Type B pancreatic cell (in vitro differentiated cells): Measurements from ENCODE around the gene LZTR1. TPM values are rescaled to one million over a fixed set of nuclear protein-coding genes. Genes with fewer than 3 reads are reported as not detected.

Source experiments
- DNase-seq: peaks from one replicate; pipeline ENCODE4 v3.0.0; 2021; ENCODE audit warnings: mixed read lengths; ENCODE audit not compliant: unreplicated experiment; ENCODE audit errors: extremely low spot score
- H3K27ac Mint-ChIP-seq: 2 replicates; pipeline ENCODE4 v1.8.0; 2021; ENCODE audit warnings: mild to moderate bottlenecking, mixed read lengths
- H3K27me3 Mint-ChIP-seq: 2 replicates; pipeline ENCODE4 v1.8.0; 2021; ENCODE audit warnings: mixed read lengths
- H3K36me3 Mint-ChIP-seq: 2 replicates; pipeline ENCODE4 v1.8.0; 2021; ENCODE audit warnings: mixed read lengths
- H3K4me1 Mint-ChIP-seq: one replicate; pipeline ENCODE4 v1.8.0; 2021; ENCODE audit warnings: mixed read lengths; ENCODE audit not compliant: unreplicated experiment
- H3K4me3 Mint-ChIP-seq: 2 replicates; pipeline ENCODE4 v1.8.0; 2021; ENCODE audit warnings: mild to moderate bottlenecking, mixed read lengths
- H3K9me3 Mint-ChIP-seq: 2 replicates; pipeline ENCODE4 v1.8.0; 2021; ENCODE audit warnings: mixed read lengths
- CTCF ChIP-seq: fragments of 200-600 bp; sonication (generic); conservative IDR thresholded peaks from 2 replicates; pipeline ENCODE4 v1.5.0; 2021; ENCODE audit warnings: antibody characterized with exemption, mild to moderate bottlenecking
- total RNA-seq: library from RNA; stranded (reverse); gene quantifications from 2 replicates; pipeline ENCODE4 v1.2.1, GENCODE V29; 2021; ENCODE audit warnings: low replicate concordance

The LZTR1 gene
- total RNA-seq, 1 donor from 2014 or later = 102 TPM

GRCh38 chr22:20978419-20978818 lies 3.7 kb upstream of the LZTR1 start:
- DNase-seq = no peak
- TF ChIP-seq CTCF = no peak
- no peaks in the 10 kb centered on the region for H3K9me3 Mint-ChIP-seq
- H3K4me1 Mint-ChIP-seq = peaks cover 13% of the 10 kb centered on the region
- H3K27ac Mint-ChIP-seq = no peak overlapping the region
- peaks cover 3% of the 10 kb centered on the region for H3K27me3 Mint-ChIP-seq
- H3K4me3 Mint-ChIP-seq = no peak overlapping the region
- no peaks in the 10 kb centered on the region for H3K36me3 Mint-ChIP-seq

GRCh38 chr22:20979243-20979809 lies 2.8 kb upstream of the LZTR1 start:
- TF ChIP-seq CTCF = no peak
- H3K27me3 Mint-ChIP-seq = peaks cover 3% of the 10 kb centered on the region

GRCh38 chr22:20979940-20980453 lies 2.1 kb upstream of the LZTR1 start:
- peaks cover 4% of the 10 kb centered on the region for H3K36me3 Mint-ChIP-seq
- no peak for TF ChIP-seq CTCF
- peak overlapping the region; percentile 91 for H3K4me3 Mint-ChIP-seq
- no peaks in the 10 kb centered on the region for H3K9me3 Mint-ChIP-seq
- H3K27ac Mint-ChIP-seq = peak overlapping the region; percentile 92
- peaks cover 18% of the 10 kb centered on the region for H3K4me1 Mint-ChIP-seq
- no peak for DNase-seq
- peaks cover 3% of the 10 kb centered on the region for H3K27me3 Mint-ChIP-seq

More at GRCh38 chr22:20979243-20979809, 2.8 kb upstream of the LZTR1 start:
- Mint-ChIP-seq H3K9me3 (no peaks in the 10 kb centered on the region), H3K4me3 (peak overlapping the region; percentile 91), H3K4me1 (peaks cover 18% of the 10 kb centered on the region), H3K27ac (peak overlapping the region; percentile 92), H3K36me3 (peaks cover 4% of the 10 kb centered on the region)
- no peak for DNase-seq

GRCh38 chr22:20980523-20980922 lies 1.6 kb upstream of the LZTR1 start:
- peaks cover 4% of the 10 kb centered on the region for H3K36me3 Mint-ChIP-seq
- no peak for TF ChIP-seq CTCF
- peak overlapping the region; percentile 92 for H3K27ac Mint-ChIP-seq
- H3K4me3 Mint-ChIP-seq = peak overlapping the region; percentile 91
- peaks cover 3% of the 10 kb centered on the region for H3K27me3 Mint-ChIP-seq
- H3K4me1 Mint-ChIP-seq = peaks cover 18% of the 10 kb centered on the region
- no peak for DNase-seq
- no peaks in the 10 kb centered on the region for H3K9me3 Mint-ChIP-seq

- H3K9me3 Mint-ChIP-seq = no peaks in the 10 kb centered on the region
- peaks cover 18% of the 10 kb centered on the region for H3K4me1 Mint-ChIP-seq
- peaks cover 3% of the 10 kb centered on the region for H3K27me3 Mint-ChIP-seq
- H3K27ac Mint-ChIP-seq = peak overlapping the region; percentile 82
- peaks cover 4% of the 10 kb centered on the region for H3K36me3 Mint-ChIP-seq
- DNase-seq = no peak
- TF ChIP-seq CTCF = no peak
- peak overlapping the region; percentile 99 for H3K4me3 Mint-ChIP-seq
These were observed 967 bp upstream of the LZTR1 start for GRCh38 chr22:20980938-20981722.
